Upper lobe of right lung (tissue), 1 donor: ENCODE results near the gene PPAN. TPM values are rescaled to one million over a fixed set of nuclear protein-coding genes. Genes with fewer than 3 reads are reported as not detected.

Source experiments
- ATAC-seq: fragments of 200-7000 bp; cut with Tn5 transposase; one replicate; pipeline ENCODE4 v1.9.1; 2020; ENCODE audit warnings: mild to moderate bottlenecking, moderate library complexity
- DNase-seq: peaks from one replicate; pipeline ENCODE4 v3.0.0-alpha.2; 2020
- H3K27ac ChIP-seq: fragments of 200-600 bp; one replicate; pipeline ENCODE4 v1.8.0; 2022
- H3K27me3 ChIP-seq: fragments of 200-600 bp; one replicate; pipeline ENCODE4 v1.8.0; 2022; ENCODE audit warnings: mild to moderate bottlenecking
- H3K36me3 ChIP-seq: fragments of 200-600 bp; one replicate; pipeline ENCODE4 v1.8.0; 2022
- H3K4me1 ChIP-seq: fragments of 200-600 bp; one replicate; pipeline ENCODE4 v1.8.0; 2022
- H3K4me3 ChIP-seq: fragments of 200-600 bp; one replicate; pipeline ENCODE4 v1.8.0; 2022; ENCODE audit warnings: mild to moderate bottlenecking
- H3K9me3 ChIP-seq: fragments of 200-600 bp; one replicate; pipeline ENCODE4 v1.8.0; 2022
- intact Hi-C: fragments of 100-400 bp; cut with DNase I; formaldehyde crosslinking; loops from one replicate; pipeline ENCODE4 v1.11.0; 2022
- total RNA-seq: library from RNA; stranded (reverse); fragmentation: NEBNext Ultra II Directional; extraction: Animal tissue kit (Norgen Biotek cat#: 25700); gene quantifications from one replicate; pipeline ENCODE4 v1.2.1, GENCODE V29; 2021
- TF ChIP-seq, protein P1 (sequence below): fragments of 200-600 bp; IDR thresholded peaks from one replicate; pipeline ENCODE4 v1.8.0; 2022; ENCODE audit warnings: antibody characterized with exemption
- donor health status: DM: no; HTN: yes; CAD: no; lungs with severe emphysema.

PPAN gene
- total RNA-seq, 1 donor from 2014 or later = 35.2 TPM

DNA sequence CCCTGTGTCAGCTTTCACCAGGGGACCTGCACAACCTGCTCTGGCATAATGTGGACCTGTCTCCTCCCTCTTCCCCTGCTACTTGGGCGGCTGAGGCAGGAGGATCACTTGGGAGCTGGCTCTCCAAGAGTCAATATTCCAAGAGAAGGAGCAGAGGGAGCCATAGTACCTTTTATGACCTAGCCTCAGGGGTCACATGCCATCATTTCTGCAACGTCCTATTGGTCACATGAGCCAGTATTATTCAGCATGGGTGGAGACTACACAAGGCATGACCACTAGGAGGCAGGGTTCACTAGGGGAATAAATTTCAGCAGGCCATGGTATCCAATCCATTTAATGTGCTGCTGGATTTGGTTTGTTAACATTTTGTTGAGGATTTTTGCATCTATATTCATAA lies 32.0 kb upstream of the PPAN start:
- ATAC-seq = peak; percentile 53
- TF ChIP-seq, protein P1, sequence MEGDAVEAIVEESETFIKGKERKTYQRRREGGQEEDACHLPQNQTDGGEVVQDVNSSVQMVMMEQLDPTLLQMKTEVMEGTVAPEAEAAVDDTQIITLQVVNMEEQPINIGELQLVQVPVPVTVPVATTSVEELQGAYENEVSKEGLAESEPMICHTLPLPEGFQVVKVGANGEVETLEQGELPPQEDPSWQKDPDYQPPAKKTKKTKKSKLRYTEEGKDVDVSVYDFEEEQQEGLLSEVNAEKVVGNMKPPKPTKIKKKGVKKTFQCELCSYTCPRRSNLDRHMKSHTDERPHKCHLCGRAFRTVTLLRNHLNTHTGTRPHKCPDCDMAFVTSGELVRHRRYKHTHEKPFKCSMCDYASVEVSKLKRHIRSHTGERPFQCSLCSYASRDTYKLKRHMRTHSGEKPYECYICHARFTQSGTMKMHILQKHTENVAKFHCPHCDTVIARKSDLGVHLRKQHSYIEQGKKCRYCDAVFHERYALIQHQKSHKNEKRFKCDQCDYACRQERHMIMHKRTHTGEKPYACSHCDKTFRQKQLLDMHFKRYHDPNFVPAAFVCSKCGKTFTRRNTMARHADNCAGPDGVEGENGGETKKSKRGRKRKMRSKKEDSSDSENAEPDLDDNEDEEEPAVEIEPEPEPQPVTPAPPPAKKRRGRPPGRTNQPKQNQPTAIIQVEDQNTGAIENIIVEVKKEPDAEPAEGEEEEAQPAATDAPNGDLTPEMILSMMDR = peak; percentile 35
- no peak for DNase-seq
- H3K36me3 ChIP-seq = no peaks in the 10 kb centered on the region
- no peaks in the 10 kb centered on the region for H3K27me3 ChIP-seq
- intact Hi-C loops = no loop called here
- H3K9me3 ChIP-seq = no peaks in the 10 kb centered on the region
- no peak overlapping the region for H3K27ac ChIP-seq
- no peaks in the 10 kb centered on the region for H3K4me1 ChIP-seq
- H3K4me3 ChIP-seq = no peak overlapping the region

DNA sequence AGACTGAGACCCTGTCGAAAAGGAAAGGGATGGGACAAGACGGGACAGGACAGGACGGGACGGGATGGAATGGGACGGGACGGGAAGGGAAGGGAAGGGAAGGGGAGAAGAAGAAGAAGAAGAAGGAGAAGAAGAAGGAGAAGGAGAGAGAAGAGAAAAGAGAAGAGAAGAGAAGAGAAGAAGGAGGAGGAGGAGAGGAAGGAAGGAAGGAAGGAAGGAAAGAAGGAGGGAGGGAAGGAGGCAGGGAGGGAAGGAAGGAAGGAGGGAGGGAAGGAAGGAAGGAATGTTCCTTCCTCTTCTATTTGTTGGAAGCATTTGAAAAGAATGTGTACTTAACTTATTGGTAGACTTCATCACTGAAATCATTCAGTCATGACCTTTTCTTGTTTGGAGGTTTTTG lies 29.6 kb upstream of the PPAN start:
- H3K4me1 ChIP-seq = no peaks in the 10 kb centered on the region
- H3K27me3 ChIP-seq = no peaks in the 10 kb centered on the region
- TF ChIP-seq, protein P1 = no peak
- intact Hi-C loops = no loop called here
- H3K27ac ChIP-seq = no peak overlapping the region
- H3K36me3 ChIP-seq = no peaks in the 10 kb centered on the region
- no peaks in the 10 kb centered on the region for H3K9me3 ChIP-seq
- no peak for ATAC-seq
- no peak for DNase-seq
- H3K4me3 ChIP-seq = no peak overlapping the region

DNA sequence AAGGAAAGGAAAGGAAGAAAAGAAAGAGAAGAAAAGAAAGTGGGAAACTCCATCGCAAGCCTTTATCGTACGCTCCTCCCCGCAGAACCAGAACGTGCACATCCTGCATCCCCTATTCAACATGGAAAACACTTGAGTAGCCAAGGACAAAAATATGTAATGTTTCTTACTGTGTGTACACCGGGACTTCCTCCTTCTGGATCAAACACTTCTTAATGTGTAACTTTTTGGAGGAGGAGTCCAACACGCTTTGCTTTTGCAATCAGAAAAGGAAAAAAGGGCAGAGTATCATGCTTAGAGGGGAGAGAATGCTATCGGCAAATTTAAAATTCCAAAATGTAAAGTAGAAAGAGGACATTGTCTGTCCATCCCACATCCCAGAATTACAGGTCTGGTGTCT lies 27.8 kb upstream of the PPAN start:
- no peak overlapping the region for H3K4me3 ChIP-seq
- DNase-seq (no peak), ATAC-seq (peak; percentile 75)
- no peaks in the 10 kb centered on the region for H3K4me1 ChIP-seq
- no peaks in the 10 kb centered on the region for H3K27me3 ChIP-seq
- H3K9me3 ChIP-seq = no peaks in the 10 kb centered on the region
- no peak overlapping the region for H3K27ac ChIP-seq
- no peaks in the 10 kb centered on the region for H3K36me3 ChIP-seq
- intact Hi-C loops = no loop called here
- TF ChIP-seq, protein P1 = no peak

DNA sequence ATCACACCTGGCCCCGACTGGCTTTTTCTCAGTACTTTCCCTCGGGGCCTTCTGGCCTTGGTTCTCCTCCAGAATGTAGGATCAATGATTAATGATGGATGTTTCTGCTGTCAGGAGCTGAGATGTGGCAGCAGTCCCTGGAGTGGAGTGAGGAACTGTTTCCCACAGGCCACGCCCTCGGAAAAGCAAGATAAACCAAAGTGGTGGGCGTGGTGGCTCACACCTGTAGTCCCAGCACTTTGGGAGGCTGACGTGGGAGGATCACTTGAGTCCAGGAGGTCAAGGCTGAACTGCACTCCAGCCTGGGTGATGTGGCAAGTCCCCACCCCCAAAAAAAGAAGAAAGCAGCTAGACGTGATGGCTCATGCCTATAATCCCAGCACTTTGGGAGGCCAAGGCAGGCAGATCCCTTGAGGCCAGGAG lies 27.1 kb upstream of the PPAN start:
- TF ChIP-seq, protein P1 = no peak
- Histone ChIP-seq H3K4me1 (no peaks in the 10 kb centered on the region), H3K27me3 (no peaks in the 10 kb centered on the region), H3K9me3 (no peaks in the 10 kb centered on the region), H3K36me3 (no peaks in the 10 kb centered on the region), H3K4me3 (no peak overlapping the region), H3K27ac (no peak overlapping the region)
- ATAC-seq (peak; percentile 30), DNase-seq (no peak)
- intact Hi-C loops = no loop called here

DNA sequence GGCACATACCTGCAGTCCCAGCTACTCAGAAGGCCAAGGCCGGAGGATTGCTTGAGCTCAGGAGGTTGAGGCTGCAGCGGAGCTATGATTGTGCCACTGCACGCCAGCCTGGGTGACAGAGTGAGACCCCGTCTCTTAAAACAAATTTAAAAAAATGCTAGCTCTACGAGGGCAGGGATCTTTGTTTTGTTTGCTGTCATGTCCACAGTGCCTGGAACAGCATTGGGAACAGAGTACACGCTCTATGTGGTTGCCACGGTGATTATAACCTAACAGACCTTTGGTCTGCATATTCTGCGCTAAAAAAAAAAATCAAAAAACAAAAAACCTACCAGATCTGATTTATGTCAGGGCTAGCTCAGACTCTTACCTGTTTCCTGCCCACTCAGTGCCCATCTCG lies 22.3 kb upstream of the PPAN start:
- H3K4me3 ChIP-seq = no peak overlapping the region
- H3K9me3 ChIP-seq = no peaks in the 10 kb centered on the region
- H3K4me1 ChIP-seq = no peaks in the 10 kb centered on the region
- no peak overlapping the region for H3K27ac ChIP-seq
- TF ChIP-seq, protein P1 = no peak
- no peaks in the 10 kb centered on the region for H3K36me3 ChIP-seq
- intact Hi-C loops = no loop called here
- DNase-seq (no peak), ATAC-seq (no peak)
- no peaks in the 10 kb centered on the region for H3K27me3 ChIP-seq

DNA sequence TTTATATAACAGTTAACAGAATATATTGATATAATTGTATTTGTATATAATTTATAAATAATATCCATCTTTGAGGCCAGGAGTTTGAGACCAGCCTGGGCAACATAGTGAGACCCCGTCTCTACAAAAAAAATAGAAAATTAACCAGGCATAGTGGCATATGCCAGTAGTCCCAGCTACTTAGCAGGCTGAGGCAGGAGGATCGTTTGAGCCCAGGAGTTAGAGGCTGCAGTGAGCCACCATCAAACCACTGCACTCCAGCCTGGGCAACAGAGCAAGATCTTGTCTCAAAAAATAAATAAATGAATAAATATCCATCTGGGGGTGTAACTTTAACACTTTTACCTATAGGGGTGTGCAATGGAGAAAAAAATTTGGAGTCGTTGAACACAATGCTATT lies 21.4 kb upstream of the PPAN start:
- intact Hi-C loops = no loop called here
- Histone ChIP-seq H3K27me3 (no peaks in the 10 kb centered on the region), H3K9me3 (no peaks in the 10 kb centered on the region), H3K4me3 (no peak overlapping the region), H3K27ac (no peak overlapping the region), H3K36me3 (peaks cover 6% of the 10 kb centered on the region), H3K4me1 (no peaks in the 10 kb centered on the region)
- TF ChIP-seq, protein P1 = no peak
- no peak for DNase-seq
- no peak for ATAC-seq
